NAMALWA (cell line): ENCODE results near the gene CFAP91.

Source experiments
- DNase-seq: peaks from one replicate; pipeline ENCODE4 v3.0.0-alpha.2; 2015; ENCODE audit warnings: low spot score

CFAP91 gene

DNA sequence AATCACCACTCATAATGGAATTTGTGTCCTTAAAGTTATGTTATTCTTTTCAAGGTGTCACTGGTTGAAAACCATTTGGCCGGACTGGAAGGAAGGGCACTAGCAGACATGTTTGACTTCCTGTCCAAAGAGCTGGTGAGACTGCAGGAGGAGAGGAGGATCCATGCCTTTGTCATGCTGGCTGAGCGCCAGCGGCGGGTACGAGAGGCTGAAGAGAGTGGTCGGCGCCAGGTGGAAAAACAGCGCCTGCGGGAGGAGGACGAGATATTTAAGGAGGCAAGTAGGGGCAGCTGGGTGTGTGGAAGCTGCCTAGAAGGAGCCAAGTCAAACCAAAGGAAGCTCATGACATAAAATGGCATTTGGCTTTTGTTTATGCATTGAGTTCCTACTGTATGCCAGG is 41.1 kb downstream of the CFAP91 start:
- DNase-seq: no peak

DNA sequence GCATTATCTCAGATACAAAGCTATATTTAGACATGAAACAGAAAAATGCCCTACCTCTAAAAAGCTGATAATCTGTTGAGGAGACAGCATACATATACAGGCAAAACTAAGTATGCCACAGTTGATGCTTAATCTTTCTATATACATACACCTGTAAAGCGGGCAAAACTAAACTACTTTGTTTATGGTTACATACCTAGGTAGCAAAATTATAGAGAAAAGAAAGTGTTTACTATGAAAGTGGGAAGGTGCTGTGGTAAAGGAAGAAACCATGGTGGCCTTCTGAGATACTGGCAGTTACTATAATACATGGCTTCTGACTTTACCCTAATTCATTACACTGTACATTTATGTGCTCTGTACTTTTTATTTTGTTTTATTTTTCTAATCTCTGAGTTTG is 43.1 kb downstream of the CFAP91 start:
- no peak for DNase-seq

DNA sequence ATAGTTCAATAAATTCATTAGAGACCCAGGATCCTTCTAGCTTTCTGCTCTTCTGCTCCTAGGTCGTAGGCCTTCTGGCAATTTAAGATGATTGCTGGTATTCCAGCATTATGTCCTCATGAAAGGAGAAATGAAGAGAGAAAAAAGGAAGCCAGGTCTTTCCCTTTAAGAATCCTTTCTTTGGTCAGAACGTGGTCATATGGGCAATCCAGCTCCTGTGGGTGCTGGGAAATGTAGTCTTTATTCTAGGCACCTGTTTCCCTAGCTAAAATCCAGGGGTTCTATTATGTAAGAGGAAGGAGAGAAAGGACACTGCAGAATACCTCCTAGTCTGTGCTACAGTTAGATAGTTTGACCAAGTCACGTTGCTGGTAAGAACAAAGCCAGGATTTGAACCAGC is 43.6 kb downstream of the CFAP91 start:
- no peak for DNase-seq

DNA sequence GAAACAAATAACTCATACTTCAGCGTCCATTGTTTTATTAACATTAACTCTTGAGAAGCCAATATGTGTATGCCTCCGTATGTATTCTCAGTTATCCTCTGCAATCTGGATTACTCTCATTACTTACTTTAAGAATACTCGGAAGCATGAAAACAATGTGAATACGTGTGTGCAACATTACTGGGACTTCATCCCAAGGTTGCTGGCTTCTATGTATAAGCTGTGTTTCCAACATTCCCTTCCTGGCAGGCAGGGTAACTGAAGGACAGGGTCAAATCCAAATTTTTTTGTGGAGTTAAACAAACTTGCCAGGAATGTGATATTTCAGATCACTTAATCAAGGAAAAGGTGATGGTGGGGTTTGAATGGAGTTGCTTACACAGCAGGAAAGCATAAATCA is 44.5 kb downstream of the CFAP91 start:
- DNase-seq: no peak

DNA sequence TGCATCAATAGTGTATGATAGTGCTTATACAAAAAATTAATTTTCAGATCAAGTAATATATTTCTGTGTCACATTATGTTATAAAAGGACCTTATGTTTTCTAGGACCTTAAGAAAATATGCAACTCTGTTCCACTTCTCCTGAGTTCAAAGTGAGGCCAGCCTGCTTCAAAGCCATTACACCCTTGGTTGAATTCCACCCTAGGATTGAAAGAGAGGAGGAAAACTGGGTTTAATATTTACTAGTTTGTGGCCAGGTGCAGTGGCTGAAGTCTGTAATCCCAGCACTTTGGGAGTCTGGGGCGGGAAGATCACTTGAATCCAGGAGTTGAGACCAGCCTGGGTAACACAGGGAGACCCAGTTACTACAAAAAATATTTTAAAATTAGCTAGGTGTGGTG is 46.2 kb downstream of the CFAP91 start:
- DNase-seq: no peak

DNA sequence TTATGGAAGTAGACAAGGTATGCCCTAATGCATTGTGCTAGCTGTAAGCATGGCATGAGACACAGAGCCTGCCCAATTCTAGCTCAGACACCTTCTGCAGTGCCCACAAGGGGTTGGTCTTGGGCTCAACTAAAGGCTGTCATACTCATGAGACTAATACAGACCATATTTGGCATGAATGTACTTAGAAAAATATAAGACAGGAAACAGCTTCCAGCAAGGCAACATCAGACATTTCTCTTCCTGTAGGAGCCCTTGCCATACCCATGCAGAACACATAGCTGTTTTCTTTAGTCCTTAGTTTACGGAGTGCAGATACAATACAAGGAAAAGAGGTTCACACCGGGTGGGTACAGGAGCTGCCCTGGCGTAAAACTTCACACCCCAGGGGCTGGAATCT is 48.6 kb downstream of the CFAP91 start:
- DNase-seq: no peak
